Esophagus (tissue), 2 donors: ENCODE data around the gene KIAA1614. TPM values are rescaled to one million over a fixed set of nuclear protein-coding genes. Genes with fewer than 3 reads are reported as not detected.

Experiments used
- H3K27ac ChIP-seq, 2 donors: one replicate each; pipeline ENCODE4 v1.5.1; 2013; ENCODE audit warnings: low read depth in 2 of 2, mild to moderate bottlenecking in 2 of 2, inconsistent platforms in 1 of 2, low read length in 1 of 2, moderate library complexity in 1 of 2
- H3K27me3 ChIP-seq, 2 donors: one replicate each; pipeline ENCODE4 v1.6.1; 2013; ENCODE audit warnings: low read length in 2 of 2, control low read depth in 1 of 2, mild to moderate bottlenecking in 1 of 2; ENCODE audit not compliant: insufficient read depth in 2 of 2, control insufficient read depth in 1 of 2
- H3K36me3 ChIP-seq, 2 donors: one replicate each; pipeline ENCODE4 v1.6.1; 2013; ENCODE audit warnings: low read length in 1 of 2; ENCODE audit not compliant: control insufficient read depth in 2 of 2, insufficient read depth in 2 of 2
- H3K4me1 ChIP-seq, 2 donors: one replicate each; pipeline ENCODE4 v1.6.1; 2013; ENCODE audit warnings: low read length in 1 of 2; ENCODE audit not compliant: control insufficient read depth in 2 of 2, insufficient read depth in 2 of 2
- H3K4me3 ChIP-seq, 2 donors: one replicate each; pipeline ENCODE4 v1.5.1; 2013; ENCODE audit warnings: low read length in 2 of 2, mild to moderate bottlenecking in 2 of 2, low read depth in 1 of 2, moderate library complexity in 1 of 2
- H3K9me3 ChIP-seq, 2 donors: one replicate each; pipeline ENCODE4 v1.6.1; 2013; ENCODE audit warnings: mild to moderate bottlenecking in 2 of 2, low read depth in 1 of 2, low read length in 1 of 2, moderate library complexity in 1 of 2; ENCODE audit not compliant: control insufficient read depth in 2 of 2, insufficient read depth in 1 of 2
- WGBS, 2 donors: extraction: QIAGEN DNeasy Blood & Tissue Kit; methylation state at CpG; one replicate each; pipeline ENCODE4 v1.1.7; 2013; 5-methylcytosine and 5-hydroxymethylcytosine counted together
- polyA plus RNA-seq, 2 donors: library from polyadenylated mRNA; stranded (reverse); fragments of 200-250 nt; gene quantifications; one replicate each; pipeline ENCODE4 v1.2.3, GENCODE V29; 2013
- donor health status: healthy with polysubstance abuse.
- donor health status: Bipolar disorder and iron deficiency.

KIAA1614 gene
- polyA plus RNA-seq, 2 donors = 1.0 to 1.5 TPM

- Histone ChIP-seq H3K27ac (no peak overlapping the region), H3K4me3 (no peak overlapping the region), H3K9me3 (no peaks in the 10 kb centered on the region), H3K4me1 (peaks cover 0 to 3% of the 10 kb centered on the region in 2 donors), H3K36me3 (peaks cover 0 to 4% of the 10 kb centered on the region in 2 donors), H3K27me3 (no peaks in the 10 kb centered on the region)
- WGBS, 2 donors = 83 to 94% methylated on average over 3 of the region's 3 CpGs
Observed at GRCh38 chr1:180929389-180929788, 16.7 kb downstream of the KIAA1614 start.

DNA sequence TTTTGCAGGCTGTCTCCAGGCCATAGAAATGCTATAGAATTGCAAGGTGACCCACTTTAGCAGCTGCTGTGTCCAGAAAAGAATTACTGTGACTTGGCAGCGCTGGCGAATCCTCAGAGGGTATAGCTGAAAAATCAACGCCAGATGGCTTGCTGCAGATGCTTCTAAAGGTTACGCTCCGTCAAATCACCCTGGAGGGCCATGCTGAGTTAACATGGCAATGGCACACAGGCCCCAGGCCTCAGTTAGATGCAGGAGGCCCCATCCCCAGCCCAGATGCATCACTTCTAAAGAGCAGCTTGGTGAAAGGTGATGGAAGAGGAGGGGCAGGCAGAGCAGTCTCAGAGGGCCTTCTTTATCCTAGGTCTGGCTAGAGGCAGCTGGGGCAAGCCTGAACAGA is 18.0 kb downstream of the KIAA1614 start:
- 68 to 82% methylated on average over 5 of the region's 5 CpGs for WGBS, 2 donors
- no peaks in the 10 kb centered on the region for H3K27me3 ChIP-seq
- H3K36me3 ChIP-seq = peaks cover 0 to 4% of the 10 kb centered on the region in 2 donors
- peaks cover 0 to 3% of the 10 kb centered on the region in 2 donors for H3K4me1 ChIP-seq
- H3K27ac ChIP-seq = no peak overlapping the region
- no peaks in the 10 kb centered on the region for H3K9me3 ChIP-seq
- no peak overlapping the region for H3K4me3 ChIP-seq

DNA sequence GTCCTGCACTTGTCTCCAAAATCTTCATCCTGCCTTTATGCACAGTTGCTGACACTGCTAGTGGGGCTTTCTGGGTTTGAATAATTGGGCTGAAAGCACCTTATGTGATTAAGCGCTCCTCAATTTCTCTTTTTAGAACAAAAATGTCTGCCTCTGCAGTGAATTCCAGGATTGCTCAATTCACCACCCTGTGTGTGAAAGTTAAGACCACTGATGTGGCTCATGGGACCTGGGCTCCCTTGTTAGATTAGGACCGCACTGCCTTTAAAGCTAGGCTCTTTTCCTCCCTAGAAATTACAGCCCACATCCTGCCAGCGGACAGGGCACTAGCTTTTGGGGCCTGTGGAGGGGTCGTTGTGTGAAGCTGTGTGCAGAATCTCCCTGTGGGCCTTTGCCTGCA is 18.8 kb downstream of the KIAA1614 start:
- Histone ChIP-seq H3K27me3 (no peaks in the 10 kb centered on the region), H3K4me3 (no peak overlapping the region), H3K27ac (no peak overlapping the region), H3K4me1 (no peaks in the 10 kb centered on the region), H3K36me3 (peaks cover 0 to 6% of the 10 kb centered on the region in 2 donors), H3K9me3 (no peaks in the 10 kb centered on the region)
- 84 to 88% methylated on average over 4 of the region's 4 CpGs for WGBS, 2 donors

GRCh38 chr1:180932378-180932777 is 19.7 kb downstream of the KIAA1614 start:
- Histone ChIP-seq H3K27ac (no peak overlapping the region), H3K36me3 (peaks cover 0 to 6% of the 10 kb centered on the region in 2 donors), H3K9me3 (no peaks in the 10 kb centered on the region), H3K27me3 (no peaks in the 10 kb centered on the region), H3K4me3 (no peak overlapping the region), H3K4me1 (no peaks in the 10 kb centered on the region)
- WGBS, 2 donors = 90 to 97% methylated on average over 4 of the region's 4 CpGs

GRCh38 chr1:180933141-180933540 is 20.4 kb downstream of the KIAA1614 start:
- Histone ChIP-seq H3K9me3 (no peaks in the 10 kb centered on the region), H3K4me3 (no peak overlapping the region), H3K36me3 (peaks cover 0 to 6% of the 10 kb centered on the region in 2 donors), H3K27me3 (no peaks in the 10 kb centered on the region), H3K4me1 (no peaks in the 10 kb centered on the region), H3K27ac (no peak overlapping the region)

DNA sequence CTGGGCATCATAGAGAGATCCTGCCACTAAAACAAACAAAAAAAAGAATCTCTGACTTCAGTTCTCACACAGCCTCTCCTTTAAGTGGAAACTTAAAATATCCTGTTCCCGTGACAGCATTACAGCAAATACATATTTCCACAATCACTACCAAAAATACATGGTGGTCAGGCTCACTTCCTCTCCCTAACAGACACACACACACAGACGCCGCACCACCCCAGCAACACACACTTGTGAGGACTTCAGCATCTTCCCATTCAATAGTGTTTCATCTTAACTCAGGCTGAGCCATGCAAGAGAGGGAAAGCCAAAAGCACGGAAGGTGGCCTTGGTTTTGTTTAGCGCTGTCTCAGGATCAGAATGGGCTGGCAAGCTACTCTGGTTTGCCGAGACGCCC is 21.9 kb downstream of the KIAA1614 start:
- WGBS, 2 donors = 77 to 80% methylated on average over 7 of the region's 7 CpGs

DNA sequence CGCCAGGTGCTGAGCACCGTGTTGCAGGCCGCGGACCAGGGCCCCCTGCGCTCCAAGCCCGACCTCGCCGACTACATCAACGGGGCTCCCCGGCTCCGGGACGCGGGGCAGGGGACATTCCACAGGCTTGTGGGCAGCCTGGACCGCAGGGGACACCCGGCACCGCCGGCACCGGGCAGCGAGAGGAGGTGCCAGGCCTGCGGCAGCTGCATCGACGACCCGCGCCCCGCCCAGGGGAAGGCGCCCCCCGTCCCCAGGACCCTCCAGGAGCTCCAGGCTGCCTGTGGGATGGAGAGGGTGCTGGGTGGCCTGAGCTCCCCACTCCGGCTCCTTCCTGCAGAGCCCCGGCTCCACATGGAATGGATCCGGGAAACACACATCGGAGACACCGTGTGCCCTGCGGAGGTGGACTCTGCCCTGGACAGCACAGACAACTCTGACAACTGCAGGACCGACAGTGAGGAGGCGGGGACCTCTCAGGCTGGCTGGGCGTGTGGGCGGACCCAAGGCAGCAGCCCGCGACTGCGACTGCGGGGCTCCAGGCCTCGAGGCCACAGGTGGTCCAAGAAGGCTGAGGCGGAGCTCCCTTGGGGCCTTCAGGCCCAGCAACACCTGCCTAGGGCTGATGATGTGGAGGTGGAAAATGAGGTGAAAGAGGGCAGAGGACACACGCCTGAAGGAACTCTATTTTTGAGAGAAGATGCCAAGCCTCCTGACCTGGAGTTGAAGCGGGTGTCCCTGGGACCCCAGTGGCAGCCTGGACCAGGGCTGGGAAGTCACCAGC is 22.8 kb downstream of the KIAA1614 start:
- peaks cover 0 to 2% of the 10 kb centered on the region in 2 donors for H3K36me3 ChIP-seq
- H3K27me3 ChIP-seq = no peaks in the 10 kb centered on the region
- H3K4me3 ChIP-seq = no peak overlapping the region
- no peaks in the 10 kb centered on the region for H3K4me1 ChIP-seq
- H3K9me3 ChIP-seq = no peaks in the 10 kb centered on the region
- no peak overlapping the region for H3K27ac ChIP-seq
- 74 to 86% methylated on average over 42 to 45 of the region's 45 CpGs for WGBS, 2 donors

More for the DNA sequence above, 21.9 kb downstream of the KIAA1614 start:
- H3K27ac ChIP-seq = no peak overlapping the region
- H3K27me3 ChIP-seq = no peaks in the 10 kb centered on the region
- no peak overlapping the region for H3K4me3 ChIP-seq
- H3K36me3 ChIP-seq = peaks cover 0 to 5% of the 10 kb centered on the region in 2 donors
- H3K4me1 ChIP-seq = no peaks in the 10 kb centered on the region
- no peaks in the 10 kb centered on the region for H3K9me3 ChIP-seq

GRCh38 chr1:180936110-180937011 is 23.7 kb downstream of the KIAA1614 start:
- no peak overlapping the region for H3K4me3 ChIP-seq
- H3K27ac ChIP-seq = no peak overlapping the region
- H3K9me3 ChIP-seq = no peaks in the 10 kb centered on the region
- no peaks in the 10 kb centered on the region for H3K4me1 ChIP-seq
- peaks cover 0 to 2% of the 10 kb centered on the region in 2 donors for H3K36me3 ChIP-seq
- no peaks in the 10 kb centered on the region for H3K27me3 ChIP-seq
- WGBS, 2 donors = 87 to 89% methylated on average over 28 of the region's 28 CpGs

DNA sequence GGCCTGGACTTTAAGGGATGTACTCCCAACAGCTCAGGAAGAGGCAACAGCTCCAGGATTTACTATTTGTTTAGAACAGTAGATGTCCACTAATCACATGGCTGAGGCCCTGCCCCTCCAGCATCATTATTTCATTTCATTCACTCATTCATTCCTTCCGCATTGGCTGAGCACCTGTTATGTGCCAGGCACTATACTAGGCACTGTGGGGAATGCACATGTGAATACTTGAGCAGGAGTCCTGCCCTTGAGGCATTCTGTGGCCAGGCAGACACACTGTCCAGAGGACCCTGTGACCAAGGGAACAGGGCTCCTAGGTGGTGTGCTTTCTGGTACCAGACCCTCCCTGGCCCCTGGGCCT is 24.3 kb downstream of the KIAA1614 start:
- Histone ChIP-seq H3K36me3 (peaks cover 0 to 2% of the 10 kb centered on the region in 2 donors), H3K4me1 (no peaks in the 10 kb centered on the region), H3K27me3 (no peaks in the 10 kb centered on the region), H3K4me3 (no peak overlapping the region), H3K27ac (no peak overlapping the region), H3K9me3 (no peaks in the 10 kb centered on the region)
- WGBS, 2 donors = 62 to 80% methylated on average over 1 of the region's 1 CpG
